T-cell (primary cell): ENCODE results near the gene OXCT1. TPM values are rescaled to one million over a fixed set of nuclear protein-coding genes. Genes with fewer than 3 reads are reported as not detected.

ENCODE experiments used
- ATAC-seq, 4 experiments: fragments of 200-7000 bp in 3 of 4; fragments of 150-1000 bp in 1 of 4; cut with Tn5 transposase; replicated peaks in 1 of 4; 1 replicate in 3 of 4; 2 replicates in 1 of 4; pipeline ENCODE4 v1.10.0; 2021; ENCODE audit warnings: moderate library complexity in 3 of 4, mild to moderate bottlenecking in 2 of 4, moderate number of reproducible peaks in 1 of 4
- CTCF ChIA-PET, 2 donors: fragments of 300-600 bp; sonication (Branson Sonifier 250); formaldehyde crosslinking; loops; one replicate each; lab custom pipeline; 2022; ENCODE audit warnings: antibody characterized with exemption in 2 of 2; lab: Charles Lee
- POLR2A ChIA-PET, 2 donors: fragments of 300-600 bp; sonication (Branson Sonifier 250); formaldehyde crosslinking; loops; one replicate each; lab custom pipeline; 2022; ENCODE audit warnings: antibody characterized with exemption in 2 of 2; lab: Charles Lee
- DNase-seq, 35 experiments: peaks; one replicate each; pipeline versions ENCODE4 v3.0.0 to v3.0.0-alpha.2; 2013 to 2023
- H3K27ac ChIP-seq: one replicate; pipeline ENCODE4 v1.5.1; 2013; ENCODE audit warnings: low read length
- H3K27me3 ChIP-seq, 2 experiments: replicated peaks in 1 of 2; 1 replicate in 1 of 2; 2 replicates in 1 of 2; pipeline versions ENCODE4 v1.6.1 to v1.7.0; 2013; ENCODE audit warnings: low read length in 1 of 2, mixed read lengths in 1 of 2; ENCODE audit not compliant: control insufficient read depth in 2 of 2, insufficient read depth in 2 of 2; ENCODE audit errors: extremely low read depth in 1 of 2
- H3K36me3 ChIP-seq, 2 donors: 1 replicate in 1 of 2; 2 replicates in 1 of 2; pipeline versions ENCODE4 v1.6.1 to v1.7.0; 2013; ENCODE audit warnings: low read length in 1 of 2; ENCODE audit not compliant: control insufficient read depth in 2 of 2, insufficient read depth in 1 of 2; ENCODE audit errors: extremely low read depth in 1 of 2
- H3K4me1 ChIP-seq, 2 experiments: 1 replicate in 1 of 2; 2 replicates in 1 of 2; pipeline versions ENCODE4 v1.6.1 to v1.7.0; 2013; ENCODE audit warnings: low read length in 2 of 2, mixed read lengths in 1 of 2; ENCODE audit not compliant: insufficient read depth in 2 of 2, control insufficient read depth in 1 of 2; ENCODE audit errors: extremely low read depth in 1 of 2
- H3K4me3 ChIP-seq, 2 donors: 1 replicate in 1 of 2; 2 replicates in 1 of 2; pipeline versions ENCODE4 v1.5.1 to v1.7.0; 2013; ENCODE audit warnings: mild to moderate bottlenecking in 2 of 2, low read length in 1 of 2, moderate library complexity in 1 of 2; ENCODE audit not compliant: control insufficient read depth in 1 of 2; ENCODE audit errors: extremely low read depth in 1 of 2
- H3K9me3 ChIP-seq: 2 replicates; pipeline ENCODE4 v1.7.0; 2013
- H3K27ac Mint-ChIP-seq, 2 donors: one replicate each; pipeline ENCODE4 v1.8.0; 2020 to 2021; ENCODE audit warnings: mild to moderate bottlenecking in 2 of 2, mixed read lengths in 2 of 2
- H3K27me3 Mint-ChIP-seq, 2 donors: one replicate each; pipeline ENCODE4 v1.8.0; 2021 to 2022; ENCODE audit warnings: mixed read lengths in 2 of 2
- H3K36me3 Mint-ChIP-seq: one replicate; pipeline ENCODE4 v1.8.0; 2021; ENCODE audit warnings: mixed read lengths
- H3K4me1 Mint-ChIP-seq, 3 donors: one replicate each; pipeline ENCODE4 v1.8.0; 2020 to 2022; ENCODE audit warnings: mixed read lengths in 3 of 3, mild to moderate bottlenecking in 1 of 3
- H3K4me3 Mint-ChIP-seq, 3 donors: one replicate each; pipeline ENCODE4 v1.8.0; 2020 to 2022; ENCODE audit warnings: mild to moderate bottlenecking in 3 of 3, mixed read lengths in 3 of 3, moderate library complexity in 3 of 3
- H3K9me3 Mint-ChIP-seq, 3 donors: one replicate each; pipeline ENCODE4 v1.8.0; 2020 to 2022; ENCODE audit warnings: mixed read lengths in 3 of 3
- WGBS: methylation state at CpG from one replicate; pipeline ENCODE4 v1.1.5; 2013; ENCODE audit warnings: missing lambda C conversion rate; ENCODE audit not compliant: insufficient coverage; 5-methylcytosine and 5-hydroxymethylcytosine counted together
- total RNA-seq, 35 experiments: library from RNA in 6 of 35; stranded (reverse) in 6 of 35; fragments of 120-200 nt in 1 of 35; gene quantifications; one replicate each; pipeline versions ENCODE4 v1.2.1 to v1.2.4 and lab custom pipeline; 2013 to 2026

The OXCT1 gene
- total RNA-seq, 5 donors from 2014 or later (not counting 1 experiment from before 2014, with no cell fraction given), result 24.7 to 26.5 (median 26.0) TPM

GRCh38 chr5:41788941-41789368, 81.3 kb downstream of the OXCT1 start:
- no peaks in the 10 kb centered on the region for H3K27me3 Mint-ChIP-seq
- CTCF ChIA-PET, result no interaction called here
- H3K27me3 ChIP-seq, result no peaks in the 10 kb centered on the region
- no peaks in the 10 kb centered on the region for H3K4me1 ChIP-seq
- no peaks in the 10 kb centered on the region for H3K9me3 Mint-ChIP-seq
- H3K4me1 Mint-ChIP-seq, result peaks cover 6 to 10% (median 8%) of the 10 kb centered on the region in 3 donors
- H3K9me3 ChIP-seq, result no peaks in the 10 kb centered on the region
- H3K4me3 ChIP-seq, result no peak overlapping the region
- ATAC-seq (no peak), DNase-seq (no peak)
- H3K36me3 Mint-ChIP-seq, result peaks cover 46% of the 10 kb centered on the region
- no peak overlapping the region for H3K27ac Mint-ChIP-seq
- peaks cover 0 to 16% of the 10 kb centered on the region in 2 donors for H3K36me3 ChIP-seq
- no peak overlapping the region for H3K27ac ChIP-seq
- H3K4me3 Mint-ChIP-seq, result no peak overlapping the region
- no CpG with 5 or more reads among the region's 2 CpGs for WGBS
- POLR2A ChIA-PET, result no interaction called here

- no peak for ATAC-seq
- Histone ChIP-seq H3K4me3 (no peak overlapping the region), H3K27ac (no peak overlapping the region), H3K36me3 (peaks cover 0 to 9% of the 10 kb centered on the region in 2 donors), H3K4me1 (no peaks in the 10 kb centered on the region), H3K27me3 (no peaks in the 10 kb centered on the region), H3K9me3 (no peaks in the 10 kb centered on the region)
- DNase-seq, result no peak
- Mint-ChIP-seq H3K4me3 (no peak overlapping the region), H3K27me3 (no peaks in the 10 kb centered on the region), H3K4me1 (peaks cover 6 to 10% (median 10%) of the 10 kb centered on the region in 3 donors), H3K27ac (no peak overlapping the region), H3K36me3 (peaks cover 46% of the 10 kb centered on the region), H3K9me3 (no peaks in the 10 kb centered on the region)
- ChIA-PET CTCF (interaction anchor here (0.6 kb wide), 2 partner anchors 20 to 222 kb away, joined by 3 to 4 read pairs; no protein-coding TSS in a partner anchor), POLR2A (interaction anchor here in 1 of 2 donors (0.6 kb wide), 1 partner anchor 1184 kb away, joined by 5 read pairs; no protein-coding TSS in a partner anchor)
- WGBS, result no CpG with 5 or more reads among the region's 2 CpGs
Measured at GRCh38 chr5:41787265-41787664, 83.0 kb downstream of the OXCT1 start.

- ChIA-PET CTCF (no interaction called here), POLR2A (no interaction called here)
- no peaks in the 10 kb centered on the region for H3K9me3 ChIP-seq
- DNase-seq (no peak), ATAC-seq (no peak)
- Mint-ChIP-seq H3K4me1 (peaks cover 1 to 10% (median 7%) of the 10 kb centered on the region in 3 donors), H3K9me3 (no peaks in the 10 kb centered on the region), H3K27me3 (no peaks in the 10 kb centered on the region), H3K4me3 (no peak overlapping the region), H3K27ac (no peak overlapping the region), H3K36me3 (peaks cover 54% of the 10 kb centered on the region)
- H3K4me1 ChIP-seq, result no peaks in the 10 kb centered on the region
- peaks cover 0 to 9% of the 10 kb centered on the region in 2 donors for H3K36me3 ChIP-seq
- no peak overlapping the region for H3K4me3 ChIP-seq
- H3K27ac ChIP-seq, result no peak overlapping the region
- no peaks in the 10 kb centered on the region for H3K27me3 ChIP-seq
Measured at GRCh38 chr5:41785061-41785460, 85.2 kb downstream of the OXCT1 start.

DNA sequence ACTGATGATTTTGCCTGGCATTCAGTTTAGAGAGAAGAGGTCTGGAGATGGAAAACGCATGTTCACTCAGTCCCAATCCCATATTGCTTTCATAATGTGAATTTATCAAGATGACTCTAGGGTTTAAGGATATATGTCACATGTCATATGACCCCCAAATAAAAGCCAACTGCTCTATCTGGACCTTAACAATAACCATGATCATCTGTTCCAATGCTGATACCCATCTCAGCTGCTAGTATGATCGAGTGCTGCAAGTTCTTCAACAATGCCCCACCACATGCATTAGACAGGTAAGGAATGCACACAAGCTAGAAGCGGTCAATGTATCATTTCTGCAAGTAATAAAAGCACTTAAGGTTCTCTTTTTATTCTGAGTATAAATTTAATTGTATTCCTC, 91.8 kb downstream of the OXCT1 start:
- Mint-ChIP-seq H3K27ac (no peak overlapping the region), H3K4me3 (no peak overlapping the region), H3K4me1 (peaks cover 0 to 2% (median 2%) of the 10 kb centered on the region in 3 donors), H3K9me3 (no peaks in the 10 kb centered on the region), H3K27me3 (no peaks in the 10 kb centered on the region), H3K36me3 (peaks cover 45% of the 10 kb centered on the region)
- ChIA-PET CTCF (no interaction called here), POLR2A (no interaction called here)
- Histone ChIP-seq H3K4me1 (no peaks in the 10 kb centered on the region), H3K9me3 (no peaks in the 10 kb centered on the region), H3K27me3 (no peaks in the 10 kb centered on the region), H3K4me3 (no peak overlapping the region), H3K27ac (no peak overlapping the region), H3K36me3 (peaks cover 0 to 5% of the 10 kb centered on the region in 2 donors)
- DNase-seq (no peak), ATAC-seq (no peak)
- WGBS, result no CpG with 5 or more reads among the region's 3 CpGs

GRCh38 chr5:41776435-41776834, 93.8 kb downstream of the OXCT1 start:
- DNase-seq (no peak), ATAC-seq (no peak)
- WGBS, result no CpG with 5 or more reads among the region's 2 CpGs
- H3K4me1 Mint-ChIP-seq, result peaks cover 0 to 13% (median 9%) of the 10 kb centered on the region in 3 donors
- Histone ChIP-seq H3K9me3 (no peaks in the 10 kb centered on the region), H3K36me3 (peaks cover 0 to 5% of the 10 kb centered on the region in 2 donors), H3K27me3 (no peaks in the 10 kb centered on the region), H3K4me1 (no peaks in the 10 kb centered on the region), H3K27ac (no peak overlapping the region), H3K4me3 (no peak overlapping the region)
- ChIA-PET POLR2A (no interaction called here), CTCF (interaction anchor here in 1 of 2 donors (0.7 kb wide), 1 partner anchor 62 kb away, joined by 4 read pairs; no protein-coding TSS in a partner anchor)
- peaks cover 39% of the 10 kb centered on the region for H3K36me3 Mint-ChIP-seq
- no peaks in the 10 kb centered on the region for H3K9me3 Mint-ChIP-seq
- no peaks in the 10 kb centered on the region for H3K27me3 Mint-ChIP-seq
- H3K4me3 Mint-ChIP-seq, result no peak overlapping the region
- H3K27ac Mint-ChIP-seq, result no peak overlapping the region

- peaks cover under 1 to 3% of the 10 kb centered on the region in 2 donors for H3K36me3 ChIP-seq
- DNase-seq, result no peak
- H3K27ac Mint-ChIP-seq, result no peak overlapping the region
- H3K27ac ChIP-seq, result no peak overlapping the region
- no CpG with 5 or more reads among the region's 1 CpG for WGBS
- ChIA-PET POLR2A (no interaction called here), CTCF (interaction anchor here in 1 of 2 donors (0.6 kb wide), 1 partner anchor 868 kb away, joined by 4 read pairs; no protein-coding TSS in a partner anchor)
- H3K27me3 ChIP-seq, result no peaks in the 10 kb centered on the region
- no peaks in the 10 kb centered on the region for H3K9me3 ChIP-seq
- H3K27me3 Mint-ChIP-seq, result no peaks in the 10 kb centered on the region
- ATAC-seq, result no peak
- no peak overlapping the region for H3K4me3 Mint-ChIP-seq
- no peaks in the 10 kb centered on the region for H3K4me1 ChIP-seq
- peaks cover 0 to 13% (median 9%) of the 10 kb centered on the region in 3 donors for H3K4me1 Mint-ChIP-seq
- no peaks in the 10 kb centered on the region for H3K9me3 Mint-ChIP-seq
- H3K36me3 Mint-ChIP-seq, result peaks cover 45% of the 10 kb centered on the region
- H3K4me3 ChIP-seq, result no peak overlapping the region
Measured at GRCh38 chr5:41773799-41774198, 96.4 kb downstream of the OXCT1 start.
